RWPE1 (cell line): ENCODE data around the gene WDFY2.

Experiments
- CTCF ChIA-PET: fragments of 350-600 bp; sonication (Branson Sonifier 250); formaldehyde crosslinking; extraction: SDS; loops from one replicate; lab custom pipeline; 2021; lab: Yijun Ruan, JAX
- POLR2A ChIA-PET: fragments of 400-600 bp; formaldehyde crosslinking; extraction: SDS; loops from one replicate; lab custom pipeline; 2020; ENCODE audit warnings: antibody characterized with exemption; ENCODE audit not compliant: low non-redundant PET; lab: Yijun Ruan, JAX
- DNase-seq: peaks from one replicate; pipeline ENCODE4 v3.0.0; 2012; ENCODE audit warnings: low spot score
- H3K27ac ChIP-seq: fragments of 450-650 bp; 2 replicates; pipeline ENCODE4 v1.5.1; 2017
- TF ChIP-seq, protein P1 (sequence below): fragments of 450-650 bp; conservative IDR thresholded peaks from 2 replicates; pipeline ENCODE4 v1.5.1; 2017; ENCODE audit warnings: low read depth, mild to moderate bottlenecking

WDFY2 gene

DNA sequence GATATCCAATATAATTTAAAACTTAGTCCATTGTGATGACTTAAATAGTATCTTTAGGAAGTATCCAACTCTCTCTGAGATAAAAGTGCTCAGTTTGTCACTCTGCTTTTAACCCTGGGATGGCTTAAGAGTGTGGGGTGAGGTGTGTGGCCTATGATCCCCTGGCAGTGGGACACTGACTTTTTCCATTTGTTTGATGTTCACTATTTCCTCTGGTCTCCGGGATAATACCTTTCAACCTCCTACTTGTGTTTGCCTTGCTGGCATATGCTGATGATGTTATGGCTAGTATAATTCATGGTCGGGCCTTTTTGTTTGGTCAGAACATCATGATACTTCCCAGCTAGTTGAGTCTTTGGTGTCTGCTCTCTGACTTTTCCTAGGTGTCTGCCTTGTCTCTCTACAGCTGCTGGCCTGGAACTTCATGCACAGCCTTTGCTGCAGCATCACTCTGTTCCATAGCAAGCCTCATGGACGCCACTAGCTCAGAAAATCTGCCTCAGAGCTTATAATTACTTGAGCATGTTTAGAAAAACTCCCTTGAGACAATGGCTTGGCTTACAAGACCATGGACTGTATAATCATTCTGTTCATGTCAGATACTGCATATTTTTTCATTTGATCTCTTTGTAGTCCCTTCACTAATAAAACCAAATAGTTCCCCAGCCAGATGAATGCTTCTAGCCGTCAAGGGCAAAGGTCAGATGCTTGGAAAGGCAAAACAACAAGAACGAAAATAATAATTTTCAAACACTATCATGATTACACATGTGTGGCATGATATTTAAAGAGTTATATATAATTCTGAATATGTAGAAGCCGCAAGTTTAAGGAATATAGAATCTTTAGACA, 75.2 kb downstream of the WDFY2 start:
- no peak overlapping the region for H3K27ac ChIP-seq
- TF ChIP-seq, protein P1, sequence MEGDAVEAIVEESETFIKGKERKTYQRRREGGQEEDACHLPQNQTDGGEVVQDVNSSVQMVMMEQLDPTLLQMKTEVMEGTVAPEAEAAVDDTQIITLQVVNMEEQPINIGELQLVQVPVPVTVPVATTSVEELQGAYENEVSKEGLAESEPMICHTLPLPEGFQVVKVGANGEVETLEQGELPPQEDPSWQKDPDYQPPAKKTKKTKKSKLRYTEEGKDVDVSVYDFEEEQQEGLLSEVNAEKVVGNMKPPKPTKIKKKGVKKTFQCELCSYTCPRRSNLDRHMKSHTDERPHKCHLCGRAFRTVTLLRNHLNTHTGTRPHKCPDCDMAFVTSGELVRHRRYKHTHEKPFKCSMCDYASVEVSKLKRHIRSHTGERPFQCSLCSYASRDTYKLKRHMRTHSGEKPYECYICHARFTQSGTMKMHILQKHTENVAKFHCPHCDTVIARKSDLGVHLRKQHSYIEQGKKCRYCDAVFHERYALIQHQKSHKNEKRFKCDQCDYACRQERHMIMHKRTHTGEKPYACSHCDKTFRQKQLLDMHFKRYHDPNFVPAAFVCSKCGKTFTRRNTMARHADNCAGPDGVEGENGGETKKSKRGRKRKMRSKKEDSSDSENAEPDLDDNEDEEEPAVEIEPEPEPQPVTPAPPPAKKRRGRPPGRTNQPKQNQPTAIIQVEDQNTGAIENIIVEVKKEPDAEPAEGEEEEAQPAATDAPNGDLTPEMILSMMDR = no peak
- no peak for DNase-seq
- ChIA-PET POLR2A (no interaction called here), CTCF (interaction anchor here (0.6 kb wide), 1 partner anchor 21 kb away, joined by 3 read pairs; no protein-coding TSS in a partner anchor)

DNA sequence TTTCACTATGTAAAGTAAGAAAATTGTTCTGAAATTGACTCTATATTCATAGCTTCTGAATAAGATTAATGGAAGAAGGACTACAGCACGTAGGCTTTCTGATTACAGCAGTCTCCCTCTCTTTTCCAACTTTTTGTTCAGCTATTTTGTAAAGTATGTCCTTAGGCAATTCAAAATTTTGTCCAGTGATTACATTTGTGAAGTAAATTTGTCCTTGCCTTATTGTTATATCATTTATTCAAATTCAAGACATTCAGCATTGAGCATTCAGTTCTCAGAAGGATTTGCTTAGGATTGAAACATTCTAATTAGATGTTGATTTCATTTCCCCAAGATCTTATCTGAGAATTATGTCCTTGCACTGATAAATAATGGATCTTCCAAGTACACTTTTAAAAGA, 76.6 kb downstream of the WDFY2 start:
- POLR2A ChIA-PET = no interaction called here

DNA sequence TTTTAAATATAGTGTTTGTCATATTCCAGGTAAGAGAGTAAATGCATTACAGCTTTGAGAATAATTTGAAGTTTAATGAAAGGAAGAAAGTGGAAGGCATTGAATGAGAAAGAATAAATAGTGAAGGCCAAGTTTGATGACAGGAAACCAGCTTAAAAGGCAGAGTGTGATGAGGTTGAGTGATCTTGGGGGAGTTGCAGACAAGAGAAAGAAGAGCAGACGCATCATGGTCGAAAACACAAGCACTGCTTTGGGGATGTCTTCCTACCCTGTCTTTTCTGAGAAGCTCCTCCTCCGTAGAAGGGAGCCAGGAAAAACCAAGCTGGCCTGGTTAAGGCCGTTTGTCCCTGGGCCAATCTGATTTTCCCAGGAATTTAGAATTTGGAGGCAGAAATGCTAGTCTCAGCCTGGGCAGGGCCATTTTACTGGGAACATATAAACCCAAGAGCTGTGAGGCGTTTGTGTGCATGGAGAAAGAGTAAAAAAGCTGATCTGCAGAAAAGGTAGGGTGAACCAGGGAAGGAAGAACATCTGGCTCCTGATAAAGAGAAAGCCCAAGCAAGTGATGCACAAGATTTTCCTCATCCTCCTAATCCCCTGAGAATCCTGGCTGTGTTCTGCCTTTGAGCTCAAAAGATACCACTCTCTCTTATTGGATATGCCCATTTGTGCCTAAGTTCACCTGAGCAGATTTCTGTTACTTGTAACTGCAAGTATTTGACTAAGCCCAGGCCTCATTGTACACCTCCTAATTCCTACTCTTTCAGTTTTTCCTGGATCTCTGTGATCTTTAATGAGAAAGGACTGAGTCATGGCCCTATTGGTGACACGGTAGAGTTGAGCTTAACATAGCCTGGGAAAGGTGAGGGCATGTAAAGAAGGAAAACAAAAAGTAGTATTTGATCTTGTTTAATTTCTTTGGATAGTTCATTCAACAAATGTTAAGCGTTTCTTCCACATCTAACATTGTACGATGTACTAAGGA, 80.0 kb downstream of the WDFY2 start:
- TF ChIP-seq, protein P1 = no peak
- ChIA-PET CTCF (interaction anchor here (0.7 kb wide), 1 partner anchor 19 kb away, joined by 4 read pairs; no protein-coding TSS in a partner anchor), POLR2A (no interaction called here)
- no peak overlapping the region for H3K27ac ChIP-seq
- DNase-seq = no peak

More for the DNA sequence above, 76.6 kb downstream of the WDFY2 start:
- DNase-seq = no peak
- CTCF ChIA-PET = no interaction called here
- TF ChIP-seq, protein P1 = no peak
- H3K27ac ChIP-seq = no peak overlapping the region

DNA sequence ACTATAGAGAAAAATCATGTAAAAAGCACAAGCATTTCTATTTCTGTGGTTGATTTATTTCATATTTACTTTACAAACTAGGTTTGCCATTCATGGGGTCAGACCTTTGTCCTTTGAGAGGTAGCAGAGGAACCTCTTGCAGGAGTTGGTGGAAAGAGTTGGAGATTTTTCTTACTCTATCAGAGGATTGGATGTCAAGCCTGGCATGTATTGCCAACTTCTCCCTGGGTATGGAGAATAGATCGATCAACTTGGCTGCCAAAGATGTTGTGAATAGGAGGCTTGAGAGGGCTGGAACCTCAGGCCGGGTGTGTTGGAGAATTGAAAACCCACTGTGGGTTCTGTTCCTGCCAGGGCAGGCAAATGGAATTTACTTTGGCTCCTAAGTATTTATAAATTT, 81.2 kb downstream of the WDFY2 start:
- POLR2A ChIA-PET = no interaction called here
- CTCF ChIA-PET = no interaction called here
- no peak for DNase-seq
- H3K27ac ChIP-seq = no peak overlapping the region
- TF ChIP-seq, protein P1 = no peak

DNA sequence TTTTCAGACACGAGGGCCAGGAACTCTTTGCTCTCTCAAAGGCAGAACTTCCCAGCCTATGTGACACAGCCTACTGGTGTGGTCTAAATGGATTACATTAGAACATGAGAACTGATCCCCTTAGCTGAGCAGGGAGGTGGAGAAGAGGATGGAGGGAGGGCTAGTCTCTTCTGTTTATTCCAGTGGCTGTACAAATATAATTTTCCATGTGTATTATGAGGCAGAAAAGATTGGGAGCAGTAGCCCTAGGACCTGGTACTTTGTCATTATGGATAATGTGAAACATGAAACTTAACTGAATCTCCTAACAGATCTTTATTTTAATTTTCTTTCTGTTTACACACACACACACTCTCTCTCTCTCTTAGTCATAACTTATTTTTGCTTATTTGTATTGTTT, 82.1 kb downstream of the WDFY2 start:
- ChIA-PET POLR2A (no interaction called here), CTCF (no interaction called here)
- TF ChIP-seq, protein P1 = no peak
- no peak overlapping the region for H3K27ac ChIP-seq
- no peak for DNase-seq

DNA sequence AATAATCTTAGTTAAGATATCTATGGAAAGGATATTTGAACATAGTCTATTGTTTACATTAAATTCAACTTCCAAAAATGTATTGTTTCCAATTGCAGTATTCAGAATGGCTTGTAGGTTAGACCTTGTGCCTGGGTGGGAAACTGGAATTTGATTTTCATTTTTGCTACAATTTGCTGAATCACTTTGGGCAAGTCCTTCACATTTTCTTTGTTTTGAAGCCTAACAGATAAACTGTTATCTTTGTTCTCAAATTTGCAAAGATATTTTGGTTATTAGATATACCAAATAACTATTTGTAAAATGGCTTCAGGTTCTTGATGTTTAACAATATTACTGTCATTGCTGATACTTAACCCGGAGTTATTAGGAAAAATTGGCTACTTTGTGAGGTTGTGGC, 82.6 kb downstream of the WDFY2 start:
- H3K27ac ChIP-seq = no peak overlapping the region

More for the DNA sequence above, 82.6 kb downstream of the WDFY2 start:
- POLR2A ChIA-PET = no interaction called here
- TF ChIP-seq, protein P1 = no peak
- no peak for DNase-seq
- CTCF ChIA-PET = no interaction called here
